GM12878 (cell line): ENCODE data around the gene SIRT5.

Experiments used
- BHLHE40 ChIP-seq, 2 experiments: fragments of 450-650 bp in 1 of 2; IDR thresholded peaks; 2 replicates each; pipeline ENCODE4 v1.6.1; 2011 to 2017; ENCODE audit warnings: low read depth in 2 of 2, borderline replicate concordance in 1 of 2, improper control_type of control experiment in 1 of 2, low read length in 1 of 2, mild to moderate bottlenecking in 1 of 2
- MTA2 ChIP-seq: fragments of 450-650 bp; IDR thresholded peaks from 2 replicates; pipeline ENCODE4 v1.6.1; 2016; ENCODE audit warnings: low read depth, mild to moderate bottlenecking, moderate library complexity
- NFYB ChIP-seq: IDR thresholded peaks from 2 replicates; pipeline ENCODE4 v1.6.1; 2011; ENCODE audit warnings: low read depth, mild to moderate bottlenecking, low read length, improper control_type of control experiment, moderate library complexity; ENCODE audit not compliant: insufficient read depth
- PAX5 ChIP-seq: IDR thresholded peaks from 2 replicates; pipeline ENCODE4 v1.6.1; 2011; ENCODE audit warnings: low read depth, low read length, borderline replicate concordance
- POLR2A ChIP-seq: IDR thresholded peaks from 2 replicates; pipeline ENCODE4 v1.6.1; 2011; ENCODE audit warnings: low read depth, mild to moderate bottlenecking, low read length
- POLR2AphosphoS5 ChIP-seq: IDR thresholded peaks from 2 replicates; pipeline ENCODE4 v1.6.1; 2011; ENCODE audit warnings: mild to moderate bottlenecking, low read length, inconsistent platforms
- TAF1 ChIP-seq: IDR thresholded peaks from 2 replicates; pipeline ENCODE4 v1.6.1; 2011; ENCODE audit warnings: mild to moderate bottlenecking, low read depth, low read length, borderline replicate concordance
- TCF3 ChIP-seq: IDR thresholded peaks from 2 replicates; pipeline ENCODE4 v1.6.1; 2012; ENCODE audit warnings: low read depth, mild to moderate bottlenecking, low read length, borderline replicate concordance; ENCODE audit not compliant: insufficient read depth
- ZNF24 ChIP-seq: fragments of 450-650 bp; IDR thresholded peaks from 2 replicates; pipeline ENCODE4 v1.6.1; 2017; ENCODE audit warnings: antibody characterized with exemption, mild to moderate bottlenecking
- TF ChIP-seq, protein P1 (sequence below), 3 experiments: IDR thresholded peaks in 2 of 3; conservative IDR thresholded peaks in 1 of 3; 2 replicates each; pipeline ENCODE4 v1.5.1; 2011; ENCODE audit warnings: low read depth in 3 of 3, low read length in 3 of 3, mild to moderate bottlenecking in 3 of 3, control low read depth in 2 of 3, moderate library complexity in 2 of 3, inconsistent platforms in 1 of 3, mixed read lengths in 1 of 3; ENCODE audit not compliant: control insufficient read depth in 2 of 3, insufficient read depth in 1 of 3; ENCODE audit errors: extremely low read depth in 1 of 3
- TF ChIP-seq, protein P2 (sequence below): IDR thresholded peaks from 2 replicates; pipeline ENCODE4 v1.6.1; 2012; ENCODE audit warnings: low read length, inconsistent platforms
- TF ChIP-seq, protein P3 (sequence below): fragments of 450-650 bp; IDR thresholded peaks from 2 replicates; pipeline ENCODE4 v1.6.1; 2018; ENCODE audit warnings: mild to moderate bottlenecking, low read depth, moderate library complexity; ENCODE audit not compliant: partially characterized antibody

DNA sequence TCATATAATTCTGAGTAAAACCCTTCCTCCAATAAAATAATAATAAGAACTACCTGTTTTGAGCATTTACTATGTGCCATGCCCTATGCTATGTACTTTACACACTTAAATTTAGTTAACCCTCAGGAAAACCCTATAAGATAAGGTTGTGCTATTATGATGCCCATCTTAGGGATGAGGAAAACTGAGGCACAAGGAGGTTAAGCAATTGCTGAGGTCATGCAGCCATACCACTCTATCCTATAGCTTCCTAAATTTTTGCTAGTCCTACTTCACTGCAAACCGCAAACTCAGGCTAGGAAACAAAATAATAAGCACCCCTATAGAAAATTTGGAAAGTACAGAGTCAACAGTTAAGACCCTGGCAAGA is 48.1 kb upstream of the SIRT5 start:
- TF ChIP-seq TAF1 = no peak
- TF ChIP-seq, protein P1, sequence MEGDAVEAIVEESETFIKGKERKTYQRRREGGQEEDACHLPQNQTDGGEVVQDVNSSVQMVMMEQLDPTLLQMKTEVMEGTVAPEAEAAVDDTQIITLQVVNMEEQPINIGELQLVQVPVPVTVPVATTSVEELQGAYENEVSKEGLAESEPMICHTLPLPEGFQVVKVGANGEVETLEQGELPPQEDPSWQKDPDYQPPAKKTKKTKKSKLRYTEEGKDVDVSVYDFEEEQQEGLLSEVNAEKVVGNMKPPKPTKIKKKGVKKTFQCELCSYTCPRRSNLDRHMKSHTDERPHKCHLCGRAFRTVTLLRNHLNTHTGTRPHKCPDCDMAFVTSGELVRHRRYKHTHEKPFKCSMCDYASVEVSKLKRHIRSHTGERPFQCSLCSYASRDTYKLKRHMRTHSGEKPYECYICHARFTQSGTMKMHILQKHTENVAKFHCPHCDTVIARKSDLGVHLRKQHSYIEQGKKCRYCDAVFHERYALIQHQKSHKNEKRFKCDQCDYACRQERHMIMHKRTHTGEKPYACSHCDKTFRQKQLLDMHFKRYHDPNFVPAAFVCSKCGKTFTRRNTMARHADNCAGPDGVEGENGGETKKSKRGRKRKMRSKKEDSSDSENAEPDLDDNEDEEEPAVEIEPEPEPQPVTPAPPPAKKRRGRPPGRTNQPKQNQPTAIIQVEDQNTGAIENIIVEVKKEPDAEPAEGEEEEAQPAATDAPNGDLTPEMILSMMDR (IDR thresholded peaks at IDR 0.05 in 2 of 3, conservative IDR thresholded peaks at IDR 0.05 in 1 of 3; ENCODE audit: control insufficient read depth in 2 of 3, extremely low read depth in 1 of 3, insufficient read depth in 1 of 3, low read depth in 3 of 3, low read length in 3 of 3) = no peak
- TF ChIP-seq MTA2 = no peak
- TF ChIP-seq, protein P2, sequence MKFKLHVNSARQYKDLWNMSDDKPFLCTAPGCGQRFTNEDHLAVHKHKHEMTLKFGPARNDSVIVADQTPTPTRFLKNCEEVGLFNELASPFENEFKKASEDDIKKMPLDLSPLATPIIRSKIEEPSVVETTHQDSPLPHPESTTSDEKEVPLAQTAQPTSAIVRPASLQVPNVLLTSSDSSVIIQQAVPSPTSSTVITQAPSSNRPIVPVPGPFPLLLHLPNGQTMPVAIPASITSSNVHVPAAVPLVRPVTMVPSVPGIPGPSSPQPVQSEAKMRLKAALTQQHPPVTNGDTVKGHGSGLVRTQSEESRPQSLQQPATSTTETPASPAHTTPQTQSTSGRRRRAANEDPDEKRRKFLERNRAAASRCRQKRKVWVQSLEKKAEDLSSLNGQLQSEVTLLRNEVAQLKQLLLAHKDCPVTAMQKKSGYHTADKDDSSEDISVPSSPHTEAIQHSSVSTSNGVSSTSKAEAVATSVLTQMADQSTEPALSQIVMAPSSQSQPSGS = no peak
- TF ChIP-seq ZNF24 = no peak
- TF ChIP-seq BHLHE40 (IDR thresholded peaks at IDR 0.05; ENCODE audit: borderline replicate concordance in 1 of 2, low read depth in 2 of 2, low read length in 1 of 2) = no peak
- no peak for TF ChIP-seq NFYB
- TF ChIP-seq POLR2A = no peak
- no peak for TF ChIP-seq PAX5
- TF ChIP-seq POLR2AphosphoS5 = no peak
- no peak for TF ChIP-seq TCF3
- TF ChIP-seq, protein P3, sequence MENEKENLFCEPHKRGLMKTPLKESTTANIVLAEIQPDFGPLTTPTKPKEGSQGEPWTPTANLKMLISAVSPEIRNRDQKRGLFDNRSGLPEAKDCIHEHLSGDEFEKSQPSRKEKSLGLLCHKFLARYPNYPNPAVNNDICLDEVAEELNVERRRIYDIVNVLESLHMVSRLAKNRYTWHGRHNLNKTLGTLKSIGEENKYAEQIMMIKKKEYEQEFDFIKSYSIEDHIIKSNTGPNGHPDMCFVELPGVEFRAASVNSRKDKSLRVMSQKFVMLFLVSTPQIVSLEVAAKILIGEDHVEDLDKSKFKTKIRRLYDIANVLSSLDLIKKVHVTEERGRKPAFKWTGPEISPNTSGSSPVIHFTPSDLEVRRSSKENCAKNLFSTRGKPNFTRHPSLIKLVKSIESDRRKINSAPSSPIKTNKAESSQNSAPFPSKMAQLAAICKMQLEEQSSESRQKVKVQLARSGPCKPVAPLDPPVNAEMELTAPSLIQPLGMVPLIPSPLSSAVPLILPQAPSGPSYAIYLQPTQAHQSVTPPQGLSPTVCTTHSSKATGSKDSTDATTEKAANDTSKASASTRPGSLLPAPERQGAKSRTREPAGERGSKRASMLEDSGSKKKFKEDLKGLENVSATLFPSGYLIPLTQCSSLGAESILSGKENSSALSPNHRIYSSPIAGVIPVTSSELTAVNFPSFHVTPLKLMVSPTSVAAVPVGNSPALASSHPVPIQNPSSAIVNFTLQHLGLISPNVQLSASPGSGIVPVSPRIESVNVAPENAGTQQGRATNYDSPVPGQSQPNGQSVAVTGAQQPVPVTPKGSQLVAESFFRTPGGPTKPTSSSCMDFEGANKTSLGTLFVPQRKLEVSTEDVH = no peak
